NCI-H187 (cell line): ENCODE measurements around the gene TMEM242.

Experiments
- DNase-seq, 2 experiments: peaks; one replicate each; lab custom pipeline; 2025; lab: John Stamatoyannopoulos, UW

TMEM242 gene

GRCh38 chr6:157248264-157248663, 75.1 kb downstream of the TMEM242 start:
- DNase-seq, result no peak

- no peak for DNase-seq
Observed at GRCh38 chr6:157246771-157247484, 76.4 kb downstream of the TMEM242 start.

GRCh38 chr6:157246048-157246630, 77.2 kb downstream of the TMEM242 start:
- no peak for DNase-seq

- DNase-seq, result peak in 1 of 2 experiments; percentile 45
Observed at GRCh38 chr6:157245436-157245835, 77.9 kb downstream of the TMEM242 start.

GRCh38 chr6:157244780-157245179, 78.5 kb downstream of the TMEM242 start:
- no peak for DNase-seq

- no peak for DNase-seq
Observed at GRCh38 chr6:157244175-157244574, 79.1 kb downstream of the TMEM242 start.

GRCh38 chr6:157242791-157243190, 80.5 kb downstream of the TMEM242 start:
- DNase-seq, result no peak

- DNase-seq, result no peak
Observed at GRCh38 chr6:157240960-157241311, 82.4 kb downstream of the TMEM242 start.

GRCh38 chr6:157240059-157240959, 83.0 kb downstream of the TMEM242 start:
- peak in 1 of 2 experiments; percentile 82 for DNase-seq

GRCh38 chr6:157239671-157240058, 83.7 kb downstream of the TMEM242 start:
- DNase-seq, result no peak
